IMR-90 (cell line): ENCODE measurements around the gene GCC1.
"Not testable (repeated sequence)": the region's sequence is repeated elsewhere in the genome, so short reads cannot be mapped to it uniquely, and the experiment has no call there.

Experiments used
- BHLHE40 ChIP-seq: fragments of 150-350 bp; IDR thresholded peaks from 2 replicates; pipeline ENCODE4 v1.6.1; 2016; ENCODE audit warnings: mild to moderate bottlenecking, low read depth, low read length
- CEBPB ChIP-seq: IDR thresholded peaks from 2 replicates; pipeline ENCODE4 v1.6.1; 2012; ENCODE audit warnings: low read depth, low read length, improper control_type of control experiment
- CTCF ChIP-seq: conservative IDR thresholded peaks from 2 replicates; pipeline ENCODE4 v1.5.1; 2012; ENCODE audit warnings: mild to moderate bottlenecking, low read depth, low read length, improper control_type of control experiment
- MAFK ChIP-seq: IDR thresholded peaks from 2 replicates; pipeline ENCODE4 v1.6.1; 2012; ENCODE audit warnings: low read depth, low read length, improper control_type of control experiment
- MAZ ChIP-seq: IDR thresholded peaks from 2 replicates; pipeline ENCODE4 v1.6.1; 2012; ENCODE audit warnings: low read depth, mild to moderate bottlenecking, low read length, improper control_type of control experiment, moderate library complexity, borderline replicate concordance
- MXI1 ChIP-seq: IDR thresholded peaks from 2 replicates; pipeline ENCODE4 v1.6.1; 2012; ENCODE audit warnings: low read depth, mild to moderate bottlenecking, low read length, moderate library complexity, borderline replicate concordance
- POLR2A ChIP-seq: IDR thresholded peaks from 2 replicates; pipeline ENCODE4 v1.6.1; 2012; ENCODE audit warnings: mild to moderate bottlenecking, low read depth, low read length
- RAD21 ChIP-seq: IDR thresholded peaks from 2 replicates; pipeline ENCODE4 v1.6.1; 2012; ENCODE audit warnings: low read length, improper control_type of control experiment
- RCOR1 ChIP-seq: IDR thresholded peaks from 2 replicates; pipeline ENCODE4 v1.6.1; 2012; ENCODE audit warnings: mild to moderate bottlenecking, low read length, improper control_type of control experiment; ENCODE audit not compliant: insufficient replicate concordance
- USF2 ChIP-seq: fragments of 150-350 bp; IDR thresholded peaks from 2 replicates; pipeline ENCODE4 v1.6.1; 2017; ENCODE audit warnings: mild to moderate bottlenecking, antibody characterized with exemption, low read length, low read depth

GRCh38 chr7:127568034-127568433 lies 17.4 kb downstream of the GCC1 start:
- TF ChIP-seq CTCF, POLR2A, RAD21, RCOR1, MXI1, BHLHE40, MAZ, CEBPB, MAFK, USF2: not testable (repeated sequence)
